HG03469 (cell line): Measurements from ENCODE around the gene EHMT1.
"Not testable (repeated sequence)": the region's sequence is repeated elsewhere in the genome, so short reads cannot be mapped to it uniquely, and the experiment has no call there.

ENCODE experiments used
- ATAC-seq: cut with Tn5 transposase; IDR thresholded peaks from one replicate; pipeline ENCODE4 v1.9.1; 2021; ENCODE audit warnings: mild to moderate bottlenecking, moderate library complexity, moderate number of reproducible peaks; ENCODE audit not compliant: unreplicated experiment

The EHMT1 gene

GRCh38 chr9:137800196-137801022 lies 181.6 kb downstream of the EHMT1 start:
- no peak for ATAC-seq

GRCh38 chr9:137801023-137801319 lies 182.2 kb downstream of the EHMT1 start:
- ATAC-seq, result no peak

GRCh38 chr9:137802021-137802420 lies 183.2 kb downstream of the EHMT1 start:
- ATAC-seq, result no peak

GRCh38 chr9:137802521-137803243 lies 183.9 kb downstream of the EHMT1 start:
- ATAC-seq, result no peak

- ATAC-seq, result no peak
These were observed 186.3 kb downstream of the EHMT1 start for GRCh38 chr9:137804908-137805630.

GRCh38 chr9:137807721-137808703 lies 189.2 kb downstream of the EHMT1 start:
- no peak for ATAC-seq

GRCh38 chr9:137809040-137809576 lies 190.3 kb downstream of the EHMT1 start:
- no peak for ATAC-seq

GRCh38 chr9:137809726-137810450 lies 191.1 kb downstream of the EHMT1 start:
- ATAC-seq, result not testable (repeated sequence)

- no peak for ATAC-seq
These were observed 192.6 kb downstream of the EHMT1 start for GRCh38 chr9:137811283-137811870.

- ATAC-seq, result no peak
These were observed 193.7 kb downstream of the EHMT1 start for GRCh38 chr9:137812356-137813023.

GRCh38 chr9:137813167-137813566 lies 194.4 kb downstream of the EHMT1 start:
- ATAC-seq, result no peak

GRCh38 chr9:137813651-137814415 lies 195.0 kb downstream of the EHMT1 start:
- no peak for ATAC-seq

GRCh38 chr9:137814436-137814835 lies 195.6 kb downstream of the EHMT1 start:
- no peak for ATAC-seq

- no peak for ATAC-seq
These were observed 196.0 kb downstream of the EHMT1 start for GRCh38 chr9:137814841-137815240.

GRCh38 chr9:137815256-137816255 lies 196.8 kb downstream of the EHMT1 start:
- no peak for ATAC-seq

GRCh38 chr9:137816531-137817235 lies 197.9 kb downstream of the EHMT1 start:
- ATAC-seq, result no peak
